ENCODE data around the gene SEMA5B.

The SEMA5B gene

GRCh38 chr3:122996038-122996580, 31.5 kb downstream of the SEMA5B start:
- no peak for DNase-seq

GRCh38 chr3:122994954-122995353, 32.6 kb downstream of the SEMA5B start:
- DNase-seq: no peak

- no peak for DNase-seq
Measured at GRCh38 chr3:122993124-122993978, 34.2 kb downstream of the SEMA5B start.

GRCh38 chr3:122992676-122993075, 34.9 kb downstream of the SEMA5B start:
- DNase-seq: no peak

GRCh38 chr3:122992133-122992532, 35.4 kb downstream of the SEMA5B start:
- no peak for DNase-seq

GRCh38 chr3:122991236-122991985, 36.2 kb downstream of the SEMA5B start:
- DNase-seq: no peak

- no peak for DNase-seq
Measured at GRCh38 chr3:122989856-122990575, 37.5 kb downstream of the SEMA5B start.

- DNase-seq: no peak
Measured at GRCh38 chr3:122988508-122988907, 39.1 kb downstream of the SEMA5B start.

GRCh38 chr3:122987736-122988319, 39.7 kb downstream of the SEMA5B start:
- DNase-seq: no peak

- no peak for DNase-seq
Measured at GRCh38 chr3:122987231-122987630, 40.3 kb downstream of the SEMA5B start.

- DNase-seq: no peak
Measured at GRCh38 chr3:122986693-122987179, 40.8 kb downstream of the SEMA5B start.

- no peak for DNase-seq
Measured at GRCh38 chr3:122985539-122985938, 42.0 kb downstream of the SEMA5B start.

GRCh38 chr3:122984650-122985049, 42.9 kb downstream of the SEMA5B start:
- DNase-seq: no peak

GRCh38 chr3:122984007-122984406, 43.6 kb downstream of the SEMA5B start:
- no peak for DNase-seq

GRCh38 chr3:122982216-122983185, 45.1 kb downstream of the SEMA5B start:
- no peak for DNase-seq

- DNase-seq: no peak
Measured at GRCh38 chr3:122979211-122979610, 48.4 kb downstream of the SEMA5B start.

- no peak for DNase-seq
Measured at GRCh38 chr3:122978569-122978968, 49.0 kb downstream of the SEMA5B start.

- DNase-seq: peak; percentile 69
Measured at GRCh38 chr3:122977746-122978466, 49.7 kb downstream of the SEMA5B start.

GRCh38 chr3:122975924-122976293, 51.7 kb downstream of the SEMA5B start:
- no peak for DNase-seq

Data from right kidney (tissue), 1 donor.